Measurements from ENCODE around the gene TMEM132D. TPM values are rescaled to one million over a fixed set of nuclear protein-coding genes. Genes with fewer than 3 reads are reported as not detected.
"Not testable (repeated sequence)": the region's sequence is repeated elsewhere in the genome, so short reads cannot be mapped to it uniquely, and the experiment has no call there.

The TMEM132D gene
- total RNA-seq, 1 donor from 2014 or later = 1.1 TPM

GRCh38 chr12:129551441-129551840, 352.4 kb downstream of the TMEM132D start:
- H3K27me3 ChIP-seq = no peaks in the 10 kb centered on the region
- no peak for DNase-seq (ENCODE audit: low spot score)
- no peaks in the 10 kb centered on the region for H3K36me3 ChIP-seq
- no peak overlapping the region for H3K4me2 ChIP-seq
- peaks cover 7% of the 10 kb centered on the region for H3K36me3 Mint-ChIP-seq
- H3K9ac ChIP-seq = no peak overlapping the region
- H3K4me1 Mint-ChIP-seq = peaks cover 2% of the 10 kb centered on the region
- TF ChIP-seq EZH2phosphoT487 (IDR thresholded peaks at IDR 0.05) = no peak
- TF ChIP-seq CTCF (IDR thresholded peaks at IDR 0.05) = no peak
- no peak for TF ChIP-seq EZH2 (IDR thresholded peaks at IDR 0.05)
- H3F3A ChIP-seq (ENCODE audit: low read depth) = no peaks in the 10 kb centered on the region
- no peaks in the 10 kb centered on the region for H3K9me3 ChIP-seq (ENCODE audit: low read depth)
- peaks cover 12% of the 10 kb centered on the region for H3K9me3 Mint-ChIP-seq
- H3K27me3 Mint-ChIP-seq (ENCODE audit: insufficient read depth, low read depth) = peaks cover 2% of the 10 kb centered on the region
- no peak overlapping the region for H2AFZ ChIP-seq (replicated peaks)
- H3K4me3 Mint-ChIP-seq = no peak overlapping the region
- no peaks in the 10 kb centered on the region for H3K4me1 ChIP-seq
- no peak overlapping the region for H3K4me3 ChIP-seq
- no peak overlapping the region for H3K27ac Mint-ChIP-seq
- H3K27ac ChIP-seq = no peak overlapping the region
- no peaks in the 10 kb centered on the region for H3K79me2 ChIP-seq (ENCODE audit: low read depth)
- H4K20me1 ChIP-seq (ENCODE audit: low read depth) = no peaks in the 10 kb centered on the region

GRCh38 chr12:129550353-129550752, 353.5 kb downstream of the TMEM132D start:
- Histone ChIP-seq H3K4me3 (no peak overlapping the region), H3K79me2 (ENCODE audit: low read depth) (no peaks in the 10 kb centered on the region), H2AFZ (replicated peaks) (no peak overlapping the region), H3K27me3 (no peaks in the 10 kb centered on the region), H3K27ac (no peak overlapping the region), H3K9ac (no peak overlapping the region), H3F3A (ENCODE audit: low read depth) (no peaks in the 10 kb centered on the region), H3K9me3 (ENCODE audit: low read depth) (no peaks in the 10 kb centered on the region), H3K36me3 (no peaks in the 10 kb centered on the region), H4K20me1 (ENCODE audit: low read depth) (no peaks in the 10 kb centered on the region), H3K4me1 (no peaks in the 10 kb centered on the region), H3K4me2 (no peak overlapping the region)
- Mint-ChIP-seq H3K27ac (no peak overlapping the region), H3K9me3 (peaks cover 12% of the 10 kb centered on the region), H3K27me3 (ENCODE audit: insufficient read depth, low read depth) (peaks cover 2% of the 10 kb centered on the region), H3K36me3 (peaks cover 7% of the 10 kb centered on the region), H3K4me1 (peaks cover 2% of the 10 kb centered on the region), H3K4me3 (no peak overlapping the region)
- no peak for TF ChIP-seq EZH2 (IDR thresholded peaks at IDR 0.05)
- peak; percentile 7 for DNase-seq (ENCODE audit: low spot score)

- TF ChIP-seq EZH2phosphoT487 (IDR thresholded peaks at IDR 0.05) (no peak), CTCF (IDR thresholded peaks at IDR 0.05) (no peak), EZH2 (IDR thresholded peaks at IDR 0.05) (no peak)
- DNase-seq (ENCODE audit: low spot score) = no peak
- H3K4me3 Mint-ChIP-seq = no peak overlapping the region
- H3K27ac Mint-ChIP-seq = no peak overlapping the region
- Histone ChIP-seq H3K9me3 (ENCODE audit: low read depth) (no peaks in the 10 kb centered on the region), H3K27ac (no peak overlapping the region), H3F3A (ENCODE audit: low read depth) (no peaks in the 10 kb centered on the region), H3K36me3 (no peaks in the 10 kb centered on the region), H3K79me2 (ENCODE audit: low read depth) (no peaks in the 10 kb centered on the region), H3K4me1 (no peaks in the 10 kb centered on the region), H3K4me2 (no peak overlapping the region), H4K20me1 (ENCODE audit: low read depth) (no peaks in the 10 kb centered on the region), H3K27me3 (no peaks in the 10 kb centered on the region), H2AFZ (replicated peaks) (no peak overlapping the region), H3K4me3 (no peak overlapping the region), H3K9ac (no peak overlapping the region)
- peaks cover 2% of the 10 kb centered on the region for H3K27me3 Mint-ChIP-seq (ENCODE audit: insufficient read depth, low read depth)
- H3K4me1 Mint-ChIP-seq = peaks cover 2% of the 10 kb centered on the region
- peaks cover 7% of the 10 kb centered on the region for H3K36me3 Mint-ChIP-seq
- peaks cover 12% of the 10 kb centered on the region for H3K9me3 Mint-ChIP-seq
Observed at GRCh38 chr12:129549656-129550055, 354.2 kb downstream of the TMEM132D start.

GRCh38 chr12:129549020-129549419, 354.8 kb downstream of the TMEM132D start:
- not testable (repeated sequence) for DNase-seq (ENCODE audit: low spot score); H3K4me3 ChIP-seq; H3K27ac ChIP-seq; H3K4me1 ChIP-seq; H3K4me3 Mint-ChIP-seq; H3F3A ChIP-seq (ENCODE audit: low read depth); H3K27ac Mint-ChIP-seq; H3K9me3 Mint-ChIP-seq; H3K27me3 ChIP-seq; H3K4me2 ChIP-seq; H3K9ac ChIP-seq; H3K27me3 Mint-ChIP-seq (ENCODE audit: insufficient read depth, low read depth); H4K20me1 ChIP-seq (ENCODE audit: low read depth); H2AFZ ChIP-seq (replicated peaks); H3K9me3 ChIP-seq (ENCODE audit: low read depth); H3K36me3 Mint-ChIP-seq; H3K79me2 ChIP-seq (ENCODE audit: low read depth); H3K36me3 ChIP-seq; H3K4me1 Mint-ChIP-seq
